ENCODE data around the gene RANBP3. TPM values are rescaled to one million over a fixed set of nuclear protein-coding genes. Genes with fewer than 3 reads are reported as not detected.

RANBP3 gene
- total RNA-seq, 1 donor from 2014 or later, result 122 TPM

- Mint-ChIP-seq H3K9me3 (no peaks in the 10 kb centered on the region), H3K27ac (ENCODE audit: unreplicated experiment) (no peak overlapping the region), H3K27me3 (ENCODE audit: low read depth) (no peaks in the 10 kb centered on the region), H3K4me1 (peaks cover 22% of the 10 kb centered on the region), H3K36me3 (ENCODE audit: low read depth) (no peaks in the 10 kb centered on the region), H3K4me3 (no peak overlapping the region)
- DNase-seq (ENCODE audit: low read depth, low spot score), result no peak
- no peak for TF ChIP-seq CTCF (conservative IDR thresholded peaks at IDR 0.05)
These were observed 6.7 kb upstream of the RANBP3 start for GRCh38 chr19:5984600-5984999.

GRCh38 chr19:5983367-5983955 lies 5.5 kb upstream of the RANBP3 start:
- DNase-seq (ENCODE audit: low read depth, low spot score), result no peak
- Mint-ChIP-seq H3K36me3 (ENCODE audit: low read depth) (no peaks in the 10 kb centered on the region), H3K9me3 (no peaks in the 10 kb centered on the region), H3K4me3 (peak overlapping the region; percentile 31), H3K27ac (ENCODE audit: unreplicated experiment) (no peak overlapping the region), H3K27me3 (ENCODE audit: low read depth) (no peaks in the 10 kb centered on the region), H3K4me1 (peaks cover 15% of the 10 kb centered on the region)
- no peak for TF ChIP-seq CTCF (conservative IDR thresholded peaks at IDR 0.05)

DNA sequence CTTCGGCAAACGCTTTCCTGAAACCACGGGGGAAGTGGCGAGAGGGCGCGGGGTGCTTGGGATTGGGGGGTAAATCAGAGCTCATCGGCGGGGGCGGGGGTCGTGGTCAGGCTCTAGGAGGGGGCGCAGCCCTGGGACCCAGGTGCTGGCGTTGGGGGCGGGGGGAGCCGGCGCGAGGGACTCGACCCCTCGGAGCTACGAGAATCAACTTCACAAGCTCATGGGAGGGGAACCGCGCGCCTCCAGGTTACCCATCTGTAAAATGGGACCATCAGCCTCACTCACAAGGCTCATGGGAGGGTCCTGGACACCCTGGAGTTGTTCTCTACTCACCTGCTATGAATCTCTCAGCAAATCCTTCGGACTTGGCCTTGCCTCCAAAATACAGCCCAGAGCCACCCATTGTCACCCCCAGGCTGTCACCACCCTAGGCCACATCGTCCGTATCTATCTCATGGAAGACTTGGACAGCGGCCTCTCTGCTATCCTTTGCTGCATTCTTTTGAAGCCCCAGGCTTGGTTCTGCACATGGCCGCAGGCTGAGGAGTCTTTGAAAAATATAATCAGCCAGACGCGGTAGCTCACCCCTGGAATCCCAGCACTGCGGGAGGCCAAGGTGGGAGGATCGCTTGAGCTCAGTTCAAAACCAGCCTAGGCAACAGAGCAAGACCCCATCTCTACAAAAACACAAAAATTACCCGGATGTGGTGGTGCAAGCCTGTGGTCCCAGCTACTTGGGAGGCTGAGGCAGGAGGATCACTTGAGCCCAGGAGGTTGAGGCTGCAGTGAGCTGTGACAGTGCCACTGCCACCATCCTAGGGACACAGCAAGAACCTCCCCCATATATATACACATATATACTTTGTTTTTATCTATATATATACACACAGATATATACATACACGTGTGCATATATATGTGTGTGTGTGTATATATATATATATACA lies 939 bp upstream of the RANBP3 start:
- DNase-seq (ENCODE audit: low read depth, low spot score), result no peak
- Mint-ChIP-seq H3K27me3 (ENCODE audit: low read depth) (no peaks in the 10 kb centered on the region), H3K4me3 (peak overlapping the region; percentile 97), H3K36me3 (ENCODE audit: low read depth) (no peaks in the 10 kb centered on the region), H3K4me1 (peaks cover 43% of the 10 kb centered on the region), H3K27ac (ENCODE audit: unreplicated experiment) (no peak overlapping the region), H3K9me3 (no peaks in the 10 kb centered on the region)
- TF ChIP-seq CTCF (conservative IDR thresholded peaks at IDR 0.05), result no peak

DNA sequence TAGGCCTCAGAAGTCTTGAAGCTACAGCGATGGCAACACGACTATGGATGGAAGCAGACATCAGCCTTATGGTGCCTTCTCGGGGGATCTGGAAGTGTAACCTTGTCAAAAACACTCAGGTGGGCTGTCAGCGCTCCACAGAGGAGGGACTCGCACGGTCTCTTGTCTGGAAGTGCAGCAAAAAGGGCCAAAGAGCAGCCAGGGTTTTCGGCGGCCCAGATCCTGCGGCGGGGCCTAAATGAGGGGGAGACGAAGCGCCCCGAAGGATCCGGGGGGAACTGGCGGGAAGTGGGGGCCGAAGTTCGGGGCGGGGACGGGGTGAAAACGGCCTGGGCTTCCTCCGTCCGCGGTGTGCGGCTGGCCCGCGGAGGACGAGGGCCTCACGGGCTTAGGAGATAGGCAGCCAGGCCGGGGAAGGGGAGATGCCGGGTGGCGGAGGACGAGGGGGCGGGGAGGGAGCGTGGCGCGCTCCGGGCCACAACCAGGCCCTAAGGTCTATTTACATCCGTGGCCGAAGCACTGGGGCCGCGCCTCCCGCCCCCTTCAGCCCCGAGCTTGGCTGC lies 637 bp downstream of the RANBP3 start:
- peak overlapping the region; percentile 97 for H3K4me3 Mint-ChIP-seq
- no peaks in the 10 kb centered on the region for H3K9me3 Mint-ChIP-seq
- H3K27ac Mint-ChIP-seq (ENCODE audit: unreplicated experiment), result peak overlapping the region; percentile 83
- no peak for DNase-seq (ENCODE audit: low read depth, low spot score)
- no peak for TF ChIP-seq CTCF (conservative IDR thresholded peaks at IDR 0.05)
- H3K36me3 Mint-ChIP-seq (ENCODE audit: low read depth), result no peaks in the 10 kb centered on the region
- no peaks in the 10 kb centered on the region for H3K27me3 Mint-ChIP-seq (ENCODE audit: low read depth)
- peaks cover 43% of the 10 kb centered on the region for H3K4me1 Mint-ChIP-seq

DNA sequence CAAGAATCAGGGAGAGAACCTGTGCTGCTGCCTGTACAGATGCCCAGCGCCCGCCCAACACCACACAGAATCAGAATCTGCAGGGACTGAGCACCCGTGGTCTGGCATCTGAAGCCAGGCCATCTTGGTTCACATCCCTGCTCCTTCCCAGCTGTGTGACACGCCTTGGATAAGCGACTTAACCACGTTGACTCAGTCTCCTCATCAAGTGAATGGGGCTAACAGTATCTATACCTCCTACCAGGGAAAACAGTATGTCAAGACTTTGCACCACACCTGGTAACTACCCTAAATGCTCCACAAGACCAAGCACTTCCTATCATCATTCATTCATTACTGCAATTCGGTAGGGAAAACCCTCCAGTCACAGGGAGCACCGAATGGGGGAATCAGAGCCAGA lies 1.2 kb downstream of the RANBP3 start:
- Mint-ChIP-seq H3K4me1 (peaks cover 43% of the 10 kb centered on the region), H3K27ac (ENCODE audit: unreplicated experiment) (peak overlapping the region; percentile 83), H3K36me3 (ENCODE audit: low read depth) (no peaks in the 10 kb centered on the region), H3K9me3 (no peaks in the 10 kb centered on the region), H3K27me3 (ENCODE audit: low read depth) (no peaks in the 10 kb centered on the region), H3K4me3 (peak overlapping the region; percentile 97)
- DNase-seq (ENCODE audit: low read depth, low spot score), result no peak
- TF ChIP-seq CTCF (conservative IDR thresholded peaks at IDR 0.05), result no peak
